Measurements from ENCODE around the gene TATDN2. TPM values are rescaled to one million over a fixed set of nuclear protein-coding genes. Genes with fewer than 3 reads are reported as not detected.

The TATDN2 gene
- total and polyA plus RNA-seq, 2 donors (not counting 3 experiments of a cell fraction or from before 2014, with no cell fraction given): 10.7 to 26.8 TPM

GRCh38 chr3:10226293-10226692, 22.0 kb upstream of the TATDN2 start:
- Histone ChIP-seq H3K36me3 (ENCODE audit: control insufficient read depth in 2 of 2, extremely low read depth in 1 of 2, insufficient read depth in 2 of 2, low read length in 2 of 2) (peaks cover 0 to 2% of the 10 kb centered on the region in 2 experiments), H3K79me2 (ENCODE audit: control insufficient read depth, insufficient read depth, low read length) (no peaks in the 10 kb centered on the region), H3K4me1 (ENCODE audit: control insufficient read depth, extremely low read depth, insufficient read depth, low read length) (peaks cover 44% of the 10 kb centered on the region), H3K4me3 (replicated peaks in 1 of 3; ENCODE audit: insufficient read depth in 1 of 3, low read depth in 1 of 3, low read length in 3 of 3) (no peak overlapping the region), H3K9me1 (replicated peaks; ENCODE audit: control insufficient read depth, extremely low read depth, insufficient read depth, low read length) (no peaks in the 10 kb centered on the region), H2AFZ (ENCODE audit: low read depth, low read length) (no peak overlapping the region), H3K27ac (ENCODE audit: insufficient read depth, low read depth, low read length) (no peak overlapping the region), H3K9ac (replicated peaks; ENCODE audit: extremely low read depth, insufficient read depth, low read length) (no peak overlapping the region), H3K9me3 (replicated peaks; ENCODE audit: control insufficient read depth, insufficient read depth, low read length) (no peaks in the 10 kb centered on the region), H4K20me1 (replicated peaks; ENCODE audit: control insufficient read depth, extremely low read depth, insufficient read depth, low read length) (no peaks in the 10 kb centered on the region), H3K4me2 (ENCODE audit: insufficient read depth, low read length) (no peak overlapping the region), H3K27me3 (ENCODE audit: control insufficient read depth in 2 of 2, insufficient read depth in 2 of 2, low read length in 2 of 2) (no peaks in the 10 kb centered on the region)
- intact Hi-C loops (cut with micrococcal nuclease): no loop called here
- TF ChIP-seq POLR2A (IDR thresholded peaks at IDR 0.05; ENCODE audit: low read depth, low read length) (no peak), GATA2 (IDR thresholded peaks at IDR 0.05; ENCODE audit: insufficient read depth, insufficient read length, low read depth, low read length) (no peak), JUN (IDR thresholded peaks at IDR 0.05; ENCODE audit: borderline replicate concordance, insufficient read depth, insufficient read length, low read depth) (no peak), CTCF (IDR thresholded peaks at IDR 0.05; ENCODE audit: extremely low read depth in 1 of 2, insufficient read depth in 1 of 2, low read depth in 1 of 2, low read length in 2 of 2) (no peak), MAX (IDR thresholded peaks at IDR 0.05; ENCODE audit: insufficient read depth, insufficient read length) (no peak), MYC (IDR thresholded peaks at IDR 0.05; ENCODE audit: low read depth, low read length) (no peak), EZH2 (IDR thresholded peaks at IDR 0.05; ENCODE audit: borderline replicate concordance, low read depth, low read length, severe bottlenecking) (no peak), POLR2AphosphoS5 (IDR thresholded peaks at IDR 0.05; ENCODE audit: insufficient read depth, low read depth, low read length) (no peak)
- dilution Hi-C loops (cut with MboI; ENCODE audit: extremely low pct_ligation_motif_present, low sequenced_read_pairs): no loop called here
- no peak for FAIRE-seq
- DNase-seq (ENCODE audit: low read depth, low spot score): no peak
- BruUV-seq (replicated peaks): no TSS peak
- CTCF ChIA-PET: interaction anchor here (0.8 to 1.4 kb wide), 3 partner anchors 34 to 280 kb away, joined by 3 to 10 read pairs (median 3); no protein-coding TSS in a partner anchor
- POLR2A ChIA-PET: interaction anchor here (0.6 kb wide), 1 partner anchor 355 kb away, joined by 3 read pairs; no protein-coding TSS in a partner anchor
